ENCODE measurements around the gene GMEB2. TPM values are rescaled to one million over a fixed set of nuclear protein-coding genes. Genes with fewer than 3 reads are reported as not detected.
"Not testable (repeated sequence)": the region's sequence is repeated elsewhere in the genome, so short reads cannot be mapped to it uniquely, and the experiment has no call there.

GMEB2 gene, protein sequence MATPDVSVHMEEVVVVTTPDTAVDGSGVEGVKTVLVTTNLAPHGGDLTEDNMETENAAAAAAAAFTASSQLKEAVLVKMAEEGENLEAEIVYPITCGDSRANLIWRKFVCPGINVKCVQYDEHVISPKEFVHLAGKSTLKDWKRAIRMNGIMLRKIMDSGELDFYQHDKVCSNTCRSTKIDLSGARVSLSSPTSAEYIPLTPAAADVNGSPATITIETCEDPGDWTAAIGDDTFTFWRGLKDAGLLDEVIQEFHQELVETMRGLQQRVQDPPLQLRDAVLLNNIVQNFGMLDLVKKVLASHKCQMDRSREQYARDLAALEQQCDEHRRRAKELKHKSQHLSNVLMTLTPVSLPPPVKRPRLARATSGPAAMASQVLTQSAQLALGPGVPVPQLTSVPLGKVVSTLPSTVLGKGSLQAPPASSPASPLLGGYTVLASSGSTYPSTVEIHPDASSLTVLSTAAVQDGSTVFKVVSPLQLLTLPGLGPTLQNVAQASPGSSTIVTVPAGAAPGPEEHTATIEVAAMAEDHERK
- total RNA-seq (ENCODE audit: insufficient read depth, low replicate concordance): 3.4 TPM

DNA sequence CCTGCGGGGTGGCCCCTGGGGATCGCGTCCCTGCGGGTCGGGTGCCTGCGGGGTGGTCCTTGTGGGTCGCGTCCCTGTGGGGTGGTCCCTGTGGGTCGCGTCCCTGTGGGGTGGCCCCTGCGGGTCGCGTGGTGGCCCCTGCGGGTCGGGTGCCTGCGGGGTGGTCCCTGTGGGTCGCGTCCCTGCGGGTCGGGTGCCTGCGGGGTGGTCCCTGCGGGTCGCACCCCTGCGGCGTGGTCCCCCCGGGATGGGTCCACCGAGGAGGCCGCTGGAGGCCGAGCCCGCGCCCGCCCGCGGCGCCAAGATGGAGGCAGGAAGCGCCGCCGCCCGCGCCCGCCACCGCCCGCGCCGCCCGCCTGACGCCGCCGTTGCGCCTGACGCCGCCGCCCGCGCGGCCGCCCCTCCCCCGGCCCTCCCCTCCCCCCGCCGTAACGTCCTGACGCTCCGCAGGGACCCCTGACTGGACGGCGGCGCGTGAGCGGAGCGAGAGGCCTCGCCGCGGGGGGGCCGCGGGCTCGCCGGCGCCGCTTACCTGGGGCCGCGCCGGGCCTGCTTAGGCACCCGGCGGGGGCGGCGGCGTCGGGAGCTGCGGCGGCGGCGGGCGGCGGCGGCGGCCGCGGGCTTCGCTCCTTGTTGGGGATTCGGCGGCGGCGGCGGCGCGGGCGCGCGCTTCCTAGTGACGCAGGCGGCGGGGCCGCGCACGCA is at the start of gene GMEB2:
TSS of gene GMEB2 (minus strand) at position 678 of the 705 bp plus-strand sequence. CDS start 7,704 bp downstream, outside the sequence.
- peak; percentile 75 for DNase-seq (ENCODE audit: low spot score)

GRCh38 chr20:63675681-63676368 is 48.9 kb upstream of the GMEB2 start:
- no peak for DNase-seq (ENCODE audit: low spot score)

DNA sequence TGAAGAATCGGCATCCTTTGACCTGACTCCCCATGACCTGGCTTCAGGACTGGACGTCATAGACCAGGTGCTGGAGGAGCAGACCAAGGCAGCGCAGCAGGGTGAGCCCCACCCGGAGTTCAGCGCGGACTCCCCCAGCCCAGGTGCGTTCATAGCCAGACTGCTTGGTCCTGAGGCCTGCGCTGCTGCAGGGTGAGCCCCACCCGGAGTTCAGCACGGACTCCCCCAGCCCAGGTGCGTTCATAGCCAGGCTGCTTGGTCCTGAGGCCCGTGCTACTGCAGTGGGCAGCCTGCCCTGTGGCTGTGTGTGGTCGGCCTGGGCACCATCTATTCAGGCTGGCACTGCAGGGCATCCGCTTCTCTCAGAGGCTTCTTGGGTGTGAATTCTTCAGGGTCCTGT is 47.0 kb upstream of the GMEB2 start:
- DNase-seq (ENCODE audit: low spot score): no peak

GRCh38 chr20:63672666-63673065 is 45.8 kb upstream of the GMEB2 start:
- no peak for DNase-seq (ENCODE audit: low spot score)

DNA sequence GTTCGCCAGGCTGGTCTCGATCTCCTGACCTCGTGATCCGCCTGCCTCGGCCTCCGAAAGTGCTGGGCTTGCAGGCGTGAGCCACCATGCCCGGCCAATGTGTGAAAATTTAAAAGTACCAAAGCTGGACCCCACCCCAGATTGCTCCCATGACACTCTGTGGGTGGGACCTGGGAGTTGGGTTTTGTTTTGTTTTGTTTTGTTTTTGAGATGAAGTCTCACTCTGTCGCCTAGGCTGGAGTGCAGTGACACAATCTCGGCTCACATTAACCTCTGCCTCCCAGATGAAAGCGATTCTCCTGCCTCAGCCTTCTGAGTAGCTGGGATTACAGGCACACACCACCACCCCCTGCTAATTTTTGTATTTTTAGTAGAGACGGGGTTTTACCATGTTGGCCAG is 44.8 kb upstream of the GMEB2 start:
- not testable (repeated sequence) for DNase-seq (ENCODE audit: low spot score)

- DNase-seq (ENCODE audit: low spot score): no peak
Observed at GRCh38 chr20:63668351-63668750, 41.5 kb upstream of the GMEB2 start.

- no peak for DNase-seq (ENCODE audit: low spot score)
Observed at GRCh38 chr20:63667858-63668257, 41.0 kb upstream of the GMEB2 start.

GRCh38 chr20:63665708-63666107 is 38.8 kb upstream of the GMEB2 start:
- no peak for DNase-seq (ENCODE audit: low spot score)

- DNase-seq (ENCODE audit: low spot score): peak; percentile 55
Observed at GRCh38 chr20:63664861-63665594, 38.1 kb upstream of the GMEB2 start.

DNA sequence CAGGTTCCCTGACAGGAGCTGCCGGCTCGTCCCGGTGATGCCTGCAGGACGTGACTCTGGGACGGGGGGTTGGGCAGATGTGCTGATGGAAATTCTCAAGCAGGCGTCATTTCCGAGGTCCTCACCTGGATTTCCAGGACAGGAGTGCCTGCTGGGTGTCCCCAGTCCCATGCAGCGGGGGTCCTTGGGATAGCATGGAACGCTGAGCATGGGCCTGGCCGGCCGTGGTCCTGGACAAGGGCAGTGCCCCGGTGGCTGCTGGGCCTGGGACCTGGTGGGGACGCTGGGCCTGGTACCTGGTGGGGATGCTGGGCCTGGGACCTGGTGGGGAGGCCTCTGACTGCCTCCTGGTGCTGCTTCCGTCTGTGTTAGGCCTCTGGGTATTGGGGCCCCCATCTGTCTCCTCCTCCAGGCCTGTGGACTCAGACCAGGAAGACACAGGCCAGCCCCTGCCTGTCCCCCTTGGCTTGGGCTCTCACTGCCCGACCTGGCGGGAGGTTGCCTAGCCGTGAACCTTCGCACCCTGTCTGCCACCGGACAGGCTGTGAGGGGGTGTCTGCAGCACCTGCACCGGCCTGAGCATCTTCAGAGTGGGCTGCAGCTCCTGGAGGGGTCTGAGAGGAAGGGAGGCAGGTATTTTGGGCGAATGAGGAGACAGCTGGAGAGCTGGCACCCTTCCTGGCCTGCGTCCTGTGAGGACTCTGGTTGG is 37.4 kb upstream of the GMEB2 start:
- no peak for DNase-seq (ENCODE audit: low spot score)

DNA sequence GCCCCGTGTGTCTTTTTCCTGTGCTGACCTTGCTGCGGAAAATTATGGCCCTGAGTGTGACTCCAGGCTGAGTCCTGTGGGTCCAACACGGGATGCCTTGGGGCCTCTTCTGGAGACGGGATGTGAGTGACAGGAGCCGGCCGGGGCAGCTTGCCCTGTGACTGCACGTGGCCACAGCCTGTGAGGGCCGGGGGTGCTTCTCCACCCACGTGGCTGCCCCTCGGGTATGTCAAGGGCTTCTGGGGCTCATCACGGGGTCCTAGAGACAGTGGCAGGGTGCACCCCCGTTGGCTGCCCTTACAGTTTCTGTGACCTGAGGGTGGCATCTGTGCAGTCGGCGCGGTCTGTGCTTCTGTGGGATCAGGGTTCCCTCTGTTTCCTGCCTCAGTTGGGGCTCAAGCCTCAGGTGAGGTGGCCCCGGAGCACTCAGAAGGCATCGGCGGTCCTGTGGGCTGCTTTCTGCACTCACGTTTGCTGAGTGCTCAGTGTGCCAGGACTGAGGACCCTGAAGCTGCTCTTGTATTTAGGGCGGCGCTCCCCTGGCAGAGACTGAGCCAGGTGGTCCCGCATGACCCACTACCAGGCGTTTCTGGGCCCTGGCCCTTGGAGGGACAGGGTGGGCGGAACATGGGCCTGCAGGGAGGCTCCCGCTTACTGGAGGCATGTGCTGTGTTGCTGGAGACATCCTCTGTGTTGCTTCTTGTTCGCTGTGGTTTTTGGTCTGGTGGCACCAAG is 36.6 kb upstream of the GMEB2 start:
- DNase-seq (ENCODE audit: low spot score): no peak

DNA sequence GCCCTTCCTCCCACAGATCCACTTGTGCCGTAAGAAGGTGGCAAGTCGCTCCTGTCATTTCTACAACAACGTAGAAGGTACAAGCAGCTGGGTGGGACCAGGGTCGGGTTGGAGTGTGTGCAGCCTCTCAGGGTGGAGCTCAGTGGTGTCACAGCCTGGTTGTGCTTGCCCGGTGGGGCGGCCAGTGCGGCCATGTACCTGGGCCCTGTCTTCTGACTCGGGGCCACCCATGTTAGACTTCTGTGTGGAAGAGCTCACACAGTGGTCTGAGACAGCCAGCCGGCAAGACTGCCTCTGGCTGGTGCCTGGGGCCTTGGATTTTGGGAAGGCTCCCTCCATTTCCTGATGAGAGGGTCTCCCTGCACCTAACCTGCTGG is 35.9 kb upstream of the GMEB2 start:
- no peak for DNase-seq (ENCODE audit: low spot score)

DNA sequence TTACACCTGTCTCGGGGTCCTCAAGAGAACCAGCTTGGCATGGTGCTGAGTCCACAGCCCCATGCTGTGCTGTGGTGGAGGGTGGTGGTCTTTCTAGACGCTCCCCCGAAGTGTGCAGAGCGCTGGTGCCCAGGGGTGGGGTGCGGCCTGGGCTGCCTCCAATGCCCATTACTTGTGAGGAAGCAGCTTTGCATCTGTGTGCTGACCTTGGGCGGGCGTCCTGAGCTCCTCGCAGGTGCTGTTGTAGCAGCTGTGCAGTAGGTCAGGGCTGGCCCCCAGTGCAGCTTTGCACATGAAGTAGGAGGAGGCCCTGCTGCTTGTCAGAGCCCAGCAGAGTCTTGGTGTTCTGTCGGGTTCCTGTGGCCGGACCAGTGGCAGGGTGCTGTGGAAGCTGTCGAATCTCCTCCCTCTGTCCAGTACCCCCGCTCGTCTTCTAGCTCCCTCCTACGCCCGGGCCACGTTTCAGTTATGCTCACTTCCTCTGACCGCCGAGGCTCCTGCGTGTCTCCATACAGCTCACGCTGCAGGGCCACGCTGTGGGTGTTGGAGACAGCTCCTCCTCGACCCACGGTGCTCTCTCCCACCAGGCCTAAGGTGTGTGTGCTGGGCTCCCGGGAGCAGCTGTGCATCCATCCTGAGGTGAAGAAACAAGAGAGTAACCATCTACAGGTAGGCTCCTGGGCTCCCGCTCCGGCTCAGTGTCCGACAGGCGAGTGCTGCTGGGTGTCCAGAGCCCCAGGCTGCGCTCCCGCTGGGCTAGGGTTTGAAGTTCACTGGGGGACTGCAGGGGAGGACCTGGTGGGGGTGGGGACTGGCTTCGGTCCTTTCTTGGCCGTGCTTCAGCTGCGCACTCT is 35.3 kb upstream of the GMEB2 start:
- DNase-seq (ENCODE audit: low spot score): no peak

DNA sequence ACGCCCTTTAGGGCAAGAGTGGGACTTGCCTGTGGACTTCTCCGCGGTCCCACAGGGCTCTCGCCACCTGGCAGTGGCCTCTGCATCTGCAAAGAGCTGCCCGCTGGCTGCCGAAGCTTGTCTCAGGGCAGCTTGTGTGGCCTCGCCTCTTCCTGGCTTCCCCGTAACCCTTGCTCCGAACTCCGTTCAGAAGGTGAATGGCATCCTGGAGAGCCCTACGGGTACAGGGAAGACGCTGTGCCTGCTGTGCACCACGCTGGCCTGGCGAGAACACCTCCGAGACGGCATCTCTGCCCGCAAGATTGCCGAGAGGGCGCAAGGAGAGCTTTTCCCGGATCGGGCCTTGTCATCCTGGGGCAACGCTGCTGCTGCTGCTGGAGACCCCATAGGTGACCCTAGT is 34.2 kb upstream of the GMEB2 start:
- DNase-seq (ENCODE audit: low spot score): no peak

DNA sequence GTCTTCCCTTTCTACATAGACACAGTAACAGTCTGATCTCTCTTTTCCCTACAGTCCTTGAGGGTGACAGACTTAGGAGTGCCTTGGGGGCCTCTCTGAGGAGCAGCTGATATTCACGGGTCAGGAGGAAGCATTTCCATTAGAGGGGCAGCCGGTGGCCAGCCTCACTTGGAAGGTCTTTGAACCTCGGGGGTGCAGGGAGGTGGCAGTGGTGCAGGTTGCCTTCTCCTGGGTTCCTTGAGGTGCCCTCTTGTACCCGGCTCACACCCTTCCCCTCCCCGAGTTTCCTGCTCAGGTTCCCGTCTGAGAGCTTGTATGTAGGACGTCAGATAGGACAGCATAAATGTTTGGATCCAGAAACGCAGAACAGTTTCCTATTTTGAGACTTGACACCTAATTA is 33.7 kb upstream of the GMEB2 start:
- no peak for DNase-seq (ENCODE audit: low spot score)

GRCh38 chr20:63660174-63660573 is 33.3 kb upstream of the GMEB2 start:
- not testable (repeated sequence) for DNase-seq (ENCODE audit: low spot score)

DNA sequence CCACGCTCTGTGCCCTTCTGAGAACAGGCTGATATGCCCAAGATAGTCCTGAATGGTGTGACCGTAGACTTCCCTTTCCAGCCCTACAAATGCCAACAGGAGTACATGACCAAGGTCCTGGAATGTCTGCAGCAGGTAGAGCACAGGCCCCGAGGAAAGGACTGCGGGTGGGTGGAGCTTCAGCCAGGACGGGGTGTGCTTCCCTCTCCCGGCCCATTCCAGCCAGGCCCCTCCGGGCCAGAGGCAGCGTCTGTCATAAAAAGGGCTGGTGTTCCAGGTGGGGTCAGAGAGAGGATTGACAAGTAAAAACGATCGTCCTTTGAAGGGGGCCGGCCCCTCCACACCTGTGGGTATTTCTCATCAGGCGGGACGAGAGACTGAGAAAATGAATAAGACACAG is 32.5 kb upstream of the GMEB2 start:
- no peak for DNase-seq (ENCODE audit: low spot score)

GRCh38 chr20:63658749-63659187 is 31.9 kb upstream of the GMEB2 start:
- no peak for DNase-seq (ENCODE audit: low spot score)

All from umbilical cord (tissue), 2 donors.